GM12891 (cell line): ENCODE results near the gene TMPRSS13.

ENCODE experiments used
- DNase-seq: peaks from one replicate; pipeline ENCODE4 v3.0.0; 2011; ENCODE audit warnings: low spot score; ENCODE audit not compliant: insufficient read length
- FAIRE-seq: peaks from 2 replicates; lab custom pipeline; 2011; peaks lifted over from hg19 to GRCh38; lab: Jason Lieb, UNC
- PAX5 ChIP-seq: IDR thresholded peaks from 2 replicates; pipeline ENCODE4 v1.6.1; 2011; ENCODE audit warnings: low read length, moderate library complexity, mild to moderate bottlenecking; ENCODE audit not compliant: insufficient read depth, severe bottlenecking
- POLR2A ChIP-seq: IDR thresholded peaks from 2 replicates; pipeline ENCODE4 v1.6.1; 2011; ENCODE audit warnings: low read depth, low read length, control low read depth
- POLR2AphosphoS5 ChIP-seq: IDR thresholded peaks from 2 replicates; pipeline ENCODE4 v1.6.1; 2011; ENCODE audit warnings: low read depth, low read length, control low read depth
- POU2F2 ChIP-seq: IDR thresholded peaks from 2 replicates; pipeline ENCODE4 v1.6.1; 2011; ENCODE audit warnings: low read depth, mild to moderate bottlenecking, control low read depth, low read length, moderate library complexity
- SPI1 ChIP-seq: IDR thresholded peaks from 2 replicates; pipeline ENCODE4 v1.6.1; 2011; ENCODE audit warnings: low read depth, low read length, control low read depth
- TAF1 ChIP-seq: IDR thresholded peaks from 2 replicates; pipeline ENCODE4 v1.6.1; 2011; ENCODE audit warnings: low read depth, low read length, control low read depth

Gene TMPRSS13

DNA sequence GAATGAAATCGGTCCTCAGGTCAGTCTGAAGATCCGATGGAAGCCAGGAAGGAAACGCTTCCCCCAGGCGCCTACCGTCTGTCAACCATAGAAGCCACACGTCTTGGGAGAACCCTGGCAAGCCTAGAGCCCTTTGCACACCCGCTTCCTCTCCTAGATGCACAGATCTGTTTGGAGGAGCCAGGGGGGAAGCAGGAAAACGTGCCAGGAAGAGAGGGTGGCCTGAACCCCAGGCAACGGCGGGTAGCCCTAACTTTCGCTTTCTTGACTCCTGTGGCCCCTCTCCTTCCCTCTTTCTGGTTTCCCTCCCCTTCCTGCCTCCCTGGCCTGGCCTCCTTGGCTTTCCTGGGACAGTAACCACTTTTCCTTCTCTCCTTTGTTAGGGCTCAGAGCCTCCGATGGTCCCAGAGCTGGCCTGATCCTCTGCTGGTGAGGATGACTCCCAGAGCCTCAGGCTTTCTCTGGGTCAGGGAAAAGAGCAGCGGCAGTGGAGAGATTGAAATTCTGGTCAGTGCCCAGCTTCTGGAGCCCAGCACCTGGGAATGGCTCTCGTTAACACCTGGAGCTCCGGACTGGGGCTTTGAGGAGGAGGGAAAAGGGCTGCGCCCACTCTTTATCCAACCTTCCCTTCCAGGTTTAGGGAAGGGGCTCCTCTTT lies 54.8 kb downstream of the TMPRSS13 start:
- TF ChIP-seq SPI1 = no peak
- no peak for TF ChIP-seq POLR2A
- TF ChIP-seq POU2F2 = no peak
- no peak for TF ChIP-seq PAX5
- no peak for TF ChIP-seq POLR2AphosphoS5
- TF ChIP-seq TAF1 = no peak
- DNase-seq = no peak
- FAIRE-seq = no peak

DNA sequence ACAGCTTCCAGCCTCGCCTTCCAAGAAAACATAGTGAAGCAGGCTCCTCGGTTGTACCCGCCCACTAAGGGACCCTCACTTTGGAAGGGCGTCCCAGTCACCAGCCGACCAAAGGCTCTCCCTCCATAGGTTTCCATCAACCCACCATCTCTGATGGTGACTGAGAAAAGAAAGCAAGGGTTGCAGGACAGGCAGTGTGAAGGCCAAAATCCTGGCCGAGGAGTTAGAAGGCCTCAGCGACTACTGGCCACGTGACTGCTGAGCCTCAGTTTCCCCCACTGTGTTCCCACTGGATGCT lies 55.4 kb downstream of the TMPRSS13 start:
- TF ChIP-seq POLR2A (no peak), POLR2AphosphoS5 (no peak), SPI1 (no peak), TAF1 (no peak)
- no peak for FAIRE-seq
- no peak for DNase-seq

DNA sequence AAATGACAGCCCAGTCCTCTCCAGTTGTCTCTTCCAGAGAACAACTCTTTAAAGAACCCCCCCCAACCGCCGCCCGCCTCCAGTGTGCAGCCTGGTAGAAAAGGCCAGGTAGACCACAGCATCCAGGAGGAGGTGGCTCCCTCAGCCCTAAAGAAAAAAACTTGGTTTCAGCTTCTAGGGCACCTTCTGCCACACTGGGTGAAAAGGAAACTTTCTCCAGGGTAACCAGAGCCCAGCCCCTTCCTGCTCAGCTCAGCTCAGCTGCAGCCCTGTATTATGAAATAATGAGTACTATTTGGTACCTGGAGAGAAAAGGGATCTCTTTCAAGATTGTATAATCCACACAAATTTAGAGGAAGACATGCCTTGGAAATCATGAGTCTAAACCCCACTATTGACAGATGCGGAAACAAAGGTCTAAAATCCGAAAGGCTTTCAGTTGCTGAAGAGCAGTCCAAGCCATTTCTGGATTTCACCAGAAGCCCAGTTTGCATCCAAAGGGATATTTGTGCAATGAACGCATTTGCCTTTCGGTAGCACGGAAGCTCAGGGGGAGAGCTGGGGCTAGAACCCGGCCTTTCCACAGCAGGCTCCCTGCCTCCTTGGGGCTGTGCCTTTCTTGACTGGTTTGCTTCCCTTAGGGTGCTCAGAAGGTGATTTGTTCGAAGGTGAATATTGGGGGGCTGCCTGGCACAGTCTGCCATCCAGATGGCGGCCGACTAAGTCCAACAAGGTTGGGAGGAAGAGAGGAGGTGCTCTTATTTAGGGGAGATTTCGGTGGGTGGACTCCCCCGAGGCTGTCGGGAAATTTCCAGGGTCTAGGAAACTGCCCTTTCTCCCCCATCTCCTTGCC lies 56.0 kb downstream of the TMPRSS13 start:
- TF ChIP-seq POLR2AphosphoS5 (no peak), POLR2A (no peak), POU2F2 (no peak), TAF1 (no peak), PAX5 (no peak), SPI1 (no peak)
- no peak for FAIRE-seq
- DNase-seq = no peak

DNA sequence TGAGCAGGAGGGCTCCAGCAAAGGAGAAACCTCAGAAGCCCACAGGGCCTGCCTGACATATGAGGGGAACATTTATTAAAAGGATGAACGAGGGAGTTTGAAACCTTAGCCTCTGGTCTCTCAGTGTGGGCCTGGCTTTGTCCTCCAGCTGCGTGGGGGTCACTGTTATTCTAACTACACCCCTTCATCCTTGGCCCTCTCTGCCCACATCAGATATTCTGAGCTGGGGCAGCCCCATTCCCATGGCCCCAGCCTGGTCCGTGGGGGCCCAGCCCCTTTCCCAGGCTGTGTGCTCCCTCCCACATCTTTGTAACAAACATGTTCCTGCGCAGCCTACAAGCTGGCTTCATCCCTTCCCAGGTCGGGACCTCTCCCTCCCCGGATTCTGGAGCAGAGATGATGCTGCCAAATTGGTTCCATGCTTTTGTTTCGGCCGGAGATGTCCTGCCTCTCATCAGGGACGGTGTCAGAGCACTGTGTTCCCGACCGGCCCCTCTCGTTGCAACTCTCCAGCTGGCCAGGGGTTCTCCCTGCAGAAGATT lies 56.7 kb downstream of the TMPRSS13 start:
- FAIRE-seq (no peak), DNase-seq (no peak)
- TF ChIP-seq POLR2A (no peak), SPI1 (no peak), POLR2AphosphoS5 (no peak)

DNA sequence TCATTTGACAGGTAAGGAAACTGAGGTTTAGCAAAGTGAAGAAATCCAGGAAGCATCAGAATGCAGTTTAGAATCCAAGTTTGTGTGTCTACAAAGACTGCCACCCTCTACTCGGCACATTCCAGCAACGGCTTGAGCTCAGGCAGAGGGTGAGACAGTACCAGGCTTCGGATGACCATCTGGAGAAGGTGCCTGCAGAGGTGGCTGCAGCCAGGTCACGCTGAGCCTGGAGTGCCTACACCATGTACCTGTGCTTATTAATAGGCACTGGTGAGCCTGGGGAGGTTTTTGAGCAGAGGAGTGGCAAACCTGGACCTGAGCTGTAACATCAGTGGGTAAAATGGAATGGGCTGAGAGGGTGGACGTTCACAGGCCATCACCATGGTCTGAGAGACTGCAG lies 57.4 kb downstream of the TMPRSS13 start:
- FAIRE-seq (no peak), DNase-seq (no peak)
- no peak for TF ChIP-seq POLR2AphosphoS5
- no peak for TF ChIP-seq PAX5
- TF ChIP-seq TAF1 = no peak
- TF ChIP-seq POU2F2 = no peak
- TF ChIP-seq SPI1 = no peak
- TF ChIP-seq POLR2A = no peak

DNA sequence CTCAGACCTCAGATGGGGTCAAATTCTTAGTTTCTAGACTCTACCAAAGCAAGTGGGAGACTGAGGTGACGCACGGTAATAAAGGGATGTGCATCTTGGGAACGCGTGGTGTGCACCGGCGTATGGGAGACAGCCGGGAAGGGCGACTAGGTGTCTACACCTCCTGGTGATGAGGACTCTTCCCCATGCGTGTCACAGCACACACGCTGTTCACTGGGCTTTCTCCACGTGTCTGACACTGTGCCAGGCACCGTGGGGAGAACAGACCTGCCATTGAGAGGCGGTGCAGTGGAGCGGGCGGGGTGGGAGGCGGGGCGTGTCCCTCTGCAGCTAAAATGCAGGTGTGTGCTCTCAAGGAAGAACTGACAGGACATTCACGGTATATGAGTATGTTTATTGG lies 58.0 kb downstream of the TMPRSS13 start:
- no peak for FAIRE-seq
- TF ChIP-seq POLR2A (no peak), POU2F2 (no peak), SPI1 (no peak), TAF1 (no peak), PAX5 (no peak), POLR2AphosphoS5 (no peak)
- no peak for DNase-seq

DNA sequence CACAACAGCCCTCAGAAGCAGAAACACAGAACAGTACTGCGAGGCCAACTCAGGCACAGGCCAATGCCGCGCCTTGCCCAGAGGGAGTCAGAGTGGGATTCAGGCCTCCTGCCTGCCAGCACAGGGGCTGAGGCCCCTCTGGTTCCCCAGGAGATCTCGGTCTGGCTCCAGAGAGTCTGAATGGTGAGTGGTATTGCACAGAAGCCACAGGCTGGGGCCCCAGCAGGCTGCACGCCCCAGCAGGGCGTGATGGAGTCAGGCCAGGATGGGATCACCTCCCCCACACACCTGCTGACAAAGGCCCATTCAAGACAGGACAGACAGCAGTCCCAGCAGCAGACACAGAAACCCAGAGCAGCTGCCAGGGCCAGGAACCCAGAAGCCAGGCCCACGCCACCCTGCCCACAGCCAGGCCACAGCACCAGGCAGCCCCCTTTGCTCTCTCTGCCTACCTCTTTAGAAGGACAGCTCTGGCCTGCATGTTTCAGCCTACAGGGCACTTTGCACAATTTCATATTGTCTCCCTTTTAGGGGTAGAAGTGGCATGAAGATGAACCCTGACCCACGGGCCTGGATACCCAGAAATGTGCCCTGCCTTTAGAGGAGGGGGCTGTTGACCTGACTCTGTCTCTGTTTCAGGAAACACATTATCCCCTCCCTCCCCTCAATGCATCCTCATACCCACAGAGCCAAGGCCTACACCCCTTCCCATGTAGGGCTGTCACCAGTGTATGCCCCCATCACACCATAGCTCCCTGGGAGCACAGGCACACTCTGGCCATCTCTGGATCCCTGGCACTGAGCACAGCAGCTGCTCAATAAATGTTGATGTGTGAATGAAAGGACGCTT lies 58.9 kb downstream of the TMPRSS13 start:
- FAIRE-seq (no peak), DNase-seq (no peak)
- no peak for TF ChIP-seq POLR2AphosphoS5
- TF ChIP-seq TAF1 = no peak
- no peak for TF ChIP-seq POU2F2
- no peak for TF ChIP-seq PAX5
- no peak for TF ChIP-seq POLR2A
- no peak for TF ChIP-seq SPI1

DNA sequence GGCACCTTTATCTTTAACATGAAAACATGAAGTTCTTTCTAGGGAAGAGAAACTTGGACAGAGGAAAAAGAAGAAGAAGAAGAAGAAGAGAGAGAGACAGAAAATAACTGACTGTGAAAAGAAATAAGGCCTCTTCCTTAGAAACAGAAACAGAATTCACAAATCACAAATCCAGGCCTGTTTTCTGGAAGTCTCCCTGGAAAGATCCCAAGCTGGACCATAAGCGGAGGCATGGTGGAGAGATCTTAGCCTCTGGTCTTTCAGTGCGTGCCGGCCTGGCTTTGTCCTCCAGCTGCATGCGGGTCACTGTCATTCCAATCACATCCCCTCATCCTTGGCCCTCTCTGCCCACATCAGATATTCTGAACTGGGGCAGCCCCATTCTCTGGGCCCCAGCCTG lies 59.6 kb downstream of the TMPRSS13 start:
- TF ChIP-seq POLR2A (no peak), POLR2AphosphoS5 (no peak), TAF1 (no peak), SPI1 (no peak), POU2F2 (no peak), PAX5 (no peak)
- DNase-seq = no peak
- no peak for FAIRE-seq
